Islet precursor cell (in vitro differentiated cells): Measurements from ENCODE around the gene TRAPPC2L.

ENCODE experiments used
- DNase-seq: peaks from one replicate; pipeline ENCODE4 v3.0.0-alpha.2; 2018

Gene TRAPPC2L

GRCh38 chr16:88839745-88840599, 17.0 kb upstream of the TRAPPC2L start:
- no peak for DNase-seq

GRCh38 chr16:88840600-88841215, 16.2 kb upstream of the TRAPPC2L start:
- DNase-seq: no peak

GRCh38 chr16:88841521-88842307, 15.2 kb upstream of the TRAPPC2L start:
- DNase-seq: no peak

- no peak for DNase-seq
Measured at GRCh38 chr16:88842308-88842756, 14.6 kb upstream of the TRAPPC2L start.

- DNase-seq: no peak
Measured at GRCh38 chr16:88842806-88843205, 14.1 kb upstream of the TRAPPC2L start.

- DNase-seq: no peak
Measured at GRCh38 chr16:88843256-88843655, 13.7 kb upstream of the TRAPPC2L start.

- no peak for DNase-seq
Measured at GRCh38 chr16:88844419-88845036, 12.4 kb upstream of the TRAPPC2L start.

GRCh38 chr16:88846088-88846487, 10.8 kb upstream of the TRAPPC2L start:
- no peak for DNase-seq

- DNase-seq: no peak
Measured at GRCh38 chr16:88847654-88848053, 9.3 kb upstream of the TRAPPC2L start.

GRCh38 chr16:88848557-88848956, 8.4 kb upstream of the TRAPPC2L start:
- DNase-seq: no peak

GRCh38 chr16:88850531-88851199, 6.3 kb upstream of the TRAPPC2L start:
- no peak for DNase-seq

GRCh38 chr16:88851616-88852015, 5.3 kb upstream of the TRAPPC2L start:
- DNase-seq: no peak

- no peak for DNase-seq
Measured at GRCh38 chr16:88853325-88853941, 3.5 kb upstream of the TRAPPC2L start.

- no peak for DNase-seq
Measured at GRCh38 chr16:88854306-88855111, 2.4 kb upstream of the TRAPPC2L start.

- no peak for DNase-seq
Measured at GRCh38 chr16:88855176-88855575, 1.8 kb upstream of the TRAPPC2L start.

GRCh38 chr16:88855736-88856121, 1.2 kb upstream of the TRAPPC2L start:
- DNase-seq: no peak

GRCh38 chr16:88856122-88856827, 652 bp upstream of the TRAPPC2L start:
- no peak for DNase-seq

- peak; percentile 87 for DNase-seq
Measured at GRCh38 chr16:88857728-88858339, 907 bp downstream of the TRAPPC2L start.

GRCh38 chr16:88859381-88860091, 2.6 kb downstream of the TRAPPC2L start:
- no peak for DNase-seq
